Thyroid gland (tissue), 4 donors: ENCODE measurements around the gene GDPD1.

Experiments used
- CTCF ChIP-seq, 6 experiments: fragments of 200-600 bp in 3 of 6; fragments of 450-650 bp in 3 of 6; sonication (generic) in 3 of 6; IDR thresholded peaks; one replicate each; pipeline ENCODE4 v1.5.1; 2016 to 2019; ENCODE audit warnings: antibody characterized with exemption in 6 of 6, mild to moderate bottlenecking in 2 of 6, inconsistent platforms in 1 of 6, moderate library complexity in 1 of 6
- POLR2A ChIP-seq, 2 donors: fragments of 450-650 bp; IDR thresholded peaks; one replicate each; pipeline ENCODE4 v1.6.1; 2017; ENCODE audit warnings: antibody characterized with exemption in 2 of 2, mild to moderate bottlenecking in 2 of 2, moderate library complexity in 1 of 2

GRCh38 chr17:59221159-59221847, 992 bp downstream of the GDPD1 start:
- TF ChIP-seq POLR2A (IDR thresholded peaks at IDR 0.05), result no peak
- no peak for TF ChIP-seq CTCF (IDR thresholded peaks at IDR 0.05)
